Stimulated activated CD8-positive, alpha-beta memory T cell treated with anti-CD3 and anti-CD28 coated beads, Interleukin-15, amount 100 ng/mL, for 1 hour (primary cell): Measurements from ENCODE around the gene OR5C1.
"Not testable (repeated sequence)": the region's sequence is repeated elsewhere in the genome, so short reads cannot be mapped to it uniquely, and the experiment has no call there.

Experiments
- DNase-seq: peaks from one replicate; pipeline ENCODE4 v3.0.0-alpha.2; 2020; ENCODE audit warnings: low read depth

Gene OR5C1

DNA sequence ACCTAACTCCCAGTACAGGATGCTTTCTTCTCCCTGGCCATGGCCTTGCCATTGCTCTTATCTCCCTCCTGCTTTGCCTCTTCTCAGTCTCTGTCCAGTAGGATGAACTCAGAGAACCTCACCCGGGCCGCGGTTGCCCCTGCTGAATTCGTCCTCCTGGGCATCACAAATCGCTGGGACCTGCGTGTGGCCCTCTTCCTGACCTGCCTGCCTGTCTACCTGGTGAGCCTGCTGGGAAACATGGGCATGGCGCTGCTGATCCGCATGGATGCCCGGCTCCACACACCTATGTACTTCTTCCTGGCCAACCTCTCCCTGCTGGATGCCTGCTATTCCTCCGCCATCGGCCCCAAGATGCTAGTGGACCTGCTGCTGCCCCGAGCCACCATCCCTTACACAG lies at the start of gene OR5C1:
OR5C1 (plus strand) TSS at position 103 of the 400 bp plus-strand sequence; CDS start at position 103, 0 bp downstream.
- DNase-seq, result no peak

DNA sequence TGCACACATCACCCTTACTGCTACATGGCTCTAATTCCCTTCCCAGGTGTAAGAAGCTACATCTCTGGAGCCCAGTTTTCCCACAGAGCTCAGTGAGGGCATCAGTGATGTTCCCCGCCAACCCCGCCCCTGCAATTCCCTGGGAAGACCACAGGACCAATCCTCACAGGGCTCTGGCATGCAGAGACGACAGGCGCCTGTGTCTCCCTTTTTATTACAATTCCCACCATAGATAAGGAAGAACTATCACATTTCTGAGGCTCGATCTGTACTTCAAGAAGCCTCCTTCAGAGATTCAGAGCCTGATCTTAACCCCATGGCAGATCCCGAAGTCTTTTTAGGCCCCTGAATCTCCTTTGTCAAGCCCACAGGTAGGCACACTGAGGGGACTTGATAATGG lies 46.7 kb upstream of the OR5C1 start, which contains the start of gene OR1L6:
OR1L6 (plus strand) TSS at position 301 of the 400 bp plus-strand sequence. CDS start 7,545 bp downstream, outside the sequence.
- DNase-seq, result no peak

DNA sequence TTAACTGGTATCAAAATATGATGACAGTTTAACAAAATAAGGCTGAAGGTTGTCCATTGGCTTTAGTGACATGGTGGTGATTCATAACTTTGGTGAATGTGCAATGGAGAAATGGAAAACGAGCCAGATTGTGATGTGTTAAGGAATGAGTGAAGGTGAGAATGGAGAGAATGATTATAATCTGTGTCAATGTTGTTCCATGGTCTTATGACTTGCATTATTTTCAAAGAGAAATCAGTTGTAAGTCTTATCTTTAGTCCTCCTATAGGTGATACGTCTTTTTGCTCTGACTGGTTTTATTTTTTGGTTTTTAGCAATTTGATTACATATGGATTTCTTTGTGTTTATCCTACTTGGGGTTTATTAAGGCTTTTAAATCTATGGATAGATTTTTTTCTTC lies 33.9 kb upstream of the OR5C1 start:
- DNase-seq, result no peak

DNA sequence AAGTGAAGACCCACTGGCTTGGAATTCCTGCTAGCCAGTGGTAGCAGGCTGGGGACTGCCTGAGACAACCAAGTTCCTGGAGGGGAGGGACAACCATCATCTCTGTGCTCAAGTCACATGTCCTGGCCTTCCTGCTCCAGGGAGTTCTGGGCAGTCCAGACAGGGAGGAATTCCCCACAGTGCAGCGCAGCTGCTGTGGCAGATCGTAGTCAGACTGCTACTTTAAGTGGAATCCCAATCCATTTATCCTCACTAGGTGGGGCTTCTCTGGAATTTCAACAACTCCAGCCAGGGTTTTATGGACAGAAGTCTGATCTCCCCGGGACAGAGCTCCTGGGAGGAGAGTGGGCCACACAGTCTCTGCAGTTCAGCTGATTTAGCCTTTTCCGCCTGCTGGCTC lies 20.9 kb upstream of the OR5C1 start:
- no peak for DNase-seq

DNA sequence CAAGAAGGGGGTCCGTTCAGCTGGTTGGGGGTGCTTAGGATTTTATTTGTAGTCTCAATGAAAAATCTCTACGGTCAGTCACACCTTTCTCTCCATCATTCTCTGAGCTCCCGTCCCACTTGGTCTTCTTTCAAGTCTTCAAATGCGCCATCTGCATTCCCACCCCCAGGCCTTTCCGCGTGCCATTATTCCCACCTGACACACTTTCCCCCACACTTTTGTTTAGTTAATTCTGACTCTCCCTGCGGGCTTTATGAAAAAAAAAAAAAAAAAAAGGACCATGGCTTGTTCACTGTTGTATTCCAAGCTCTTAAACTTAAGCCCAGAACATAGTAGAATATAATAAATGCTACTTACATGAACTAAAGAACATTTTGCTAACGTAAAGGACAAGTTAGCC lies 11.7 kb upstream of the OR5C1 start:
- no peak for DNase-seq

DNA sequence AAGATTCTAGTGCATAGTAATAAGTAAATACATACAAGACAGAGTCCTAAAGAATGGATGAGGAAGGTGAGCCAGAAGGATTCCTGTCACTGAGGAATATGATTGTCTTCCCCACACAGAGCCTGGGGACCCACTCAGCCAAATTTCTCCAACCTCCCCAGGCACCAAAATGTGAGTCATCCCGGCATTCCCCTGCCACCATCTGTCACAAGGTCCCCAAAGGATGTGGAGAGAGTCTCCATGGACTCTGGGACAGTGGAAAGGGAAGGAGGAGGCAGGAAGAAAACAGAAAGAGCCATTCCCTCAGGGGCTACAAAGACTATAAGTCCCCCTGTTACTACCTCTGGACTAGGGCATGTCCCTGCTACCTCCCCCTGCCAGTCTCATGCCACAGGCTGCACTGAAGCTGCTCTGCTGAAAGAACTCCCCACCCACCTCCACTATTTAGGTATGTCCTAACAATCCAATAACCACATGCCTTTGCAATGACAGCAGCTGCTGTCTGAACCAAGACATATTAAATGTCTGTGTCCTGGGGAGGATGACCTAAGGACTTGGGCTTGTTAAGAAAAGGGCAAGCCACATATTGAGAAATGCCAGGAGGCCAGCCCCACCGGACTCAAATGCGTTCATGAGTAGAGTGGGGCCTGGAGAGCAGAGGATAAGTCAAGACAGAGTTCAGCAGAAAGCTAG lies 10.7 kb upstream of the OR5C1 start:
- no peak for DNase-seq

DNA sequence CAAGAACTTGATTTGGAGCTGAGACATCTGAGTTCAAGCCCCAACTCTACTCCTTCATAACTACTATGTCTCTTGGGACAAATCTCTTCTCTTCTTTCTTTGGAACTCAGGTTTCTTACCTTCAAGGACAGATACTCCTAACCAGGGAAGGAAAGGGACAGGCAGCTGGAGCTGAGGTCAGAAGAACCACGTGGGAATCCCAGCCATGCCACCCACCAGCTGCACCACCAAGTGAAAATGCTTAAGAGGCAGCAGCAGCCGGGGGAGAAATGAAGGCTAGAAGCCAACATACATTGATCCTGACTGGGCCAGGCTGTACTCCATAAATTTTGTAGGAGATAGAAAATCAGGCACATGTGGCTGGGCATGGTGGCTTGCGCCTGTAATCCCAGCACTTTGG lies 9.6 kb upstream of the OR5C1 start:
- DNase-seq, result no peak

DNA sequence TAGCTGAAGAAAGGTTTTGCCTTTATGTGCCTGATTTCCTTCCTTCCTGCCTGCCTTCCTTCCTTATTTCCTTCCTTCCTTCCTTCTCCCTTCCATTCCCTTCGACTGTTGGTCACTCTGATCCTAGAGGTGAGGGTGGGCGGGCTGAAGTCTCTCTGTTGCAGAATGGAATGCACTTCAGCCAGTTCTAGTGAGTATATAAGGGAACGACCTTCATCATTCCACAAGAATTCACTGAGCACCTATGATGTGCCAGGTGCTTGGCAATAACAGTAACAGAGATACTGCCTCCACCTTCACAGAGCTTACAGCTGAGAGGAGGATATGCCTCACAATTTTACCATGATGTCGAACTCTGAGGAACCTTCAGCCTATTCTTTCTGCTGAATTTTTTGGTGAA lies 8.7 kb upstream of the OR5C1 start:
- DNase-seq, result no peak

DNA sequence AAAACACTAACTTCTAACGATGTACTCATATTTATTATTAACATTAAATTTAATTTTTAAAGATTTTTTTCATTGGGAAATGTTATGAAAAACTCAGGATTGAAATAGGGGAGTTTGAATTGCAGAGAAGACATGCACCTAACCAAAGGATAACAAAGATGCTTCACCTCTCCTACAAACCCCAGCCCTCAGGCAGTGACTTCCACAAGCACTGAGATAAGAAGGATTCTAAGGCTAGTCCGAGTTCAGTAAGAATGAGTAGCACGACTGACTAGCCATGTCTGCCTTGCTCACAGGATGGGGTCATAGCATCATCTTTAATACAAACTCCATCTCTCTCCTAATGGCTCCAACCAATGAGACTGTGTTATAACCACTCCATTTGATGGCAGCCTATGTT lies 7.1 kb upstream of the OR5C1 start:
- DNase-seq, result no peak

DNA sequence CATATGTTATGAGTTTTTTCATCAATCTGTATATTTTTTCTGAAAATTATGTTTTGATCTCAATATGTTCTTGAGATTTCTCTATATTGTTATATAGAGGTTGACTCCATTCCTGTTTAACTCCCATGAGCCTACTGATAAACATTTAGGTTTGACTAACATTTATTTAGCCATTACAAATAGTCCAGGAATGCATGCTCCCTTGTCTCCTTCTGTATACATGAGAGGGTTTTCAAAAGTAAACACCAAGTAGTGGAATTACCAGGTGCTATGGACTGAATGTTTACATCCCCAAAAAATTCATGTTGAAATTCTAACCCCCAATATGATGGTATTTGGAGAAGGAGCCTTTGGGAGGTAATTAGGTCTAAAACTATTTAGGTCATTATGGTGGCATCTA lies 3.5 kb upstream of the OR5C1 start:
- DNase-seq, result no peak

DNA sequence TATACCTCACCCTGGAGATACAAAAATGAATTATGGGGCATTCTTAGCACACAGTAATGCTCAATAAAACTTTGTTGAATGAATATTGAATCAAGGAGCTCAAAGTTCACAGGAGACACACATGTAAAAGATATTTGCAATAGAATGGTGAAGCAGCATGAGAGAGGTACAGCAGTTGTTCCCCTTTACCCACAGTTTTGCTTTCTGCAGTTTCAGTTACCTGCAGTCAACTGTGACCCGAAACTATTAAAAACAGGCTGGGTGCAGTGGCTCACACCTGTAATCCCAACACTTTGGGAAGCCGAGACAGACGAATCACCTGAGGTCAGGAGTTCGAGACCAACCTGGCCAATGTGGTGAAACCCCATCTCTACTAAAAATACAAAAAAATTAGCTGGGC lies 2.4 kb upstream of the OR5C1 start:
- DNase-seq, result no peak

DNA sequence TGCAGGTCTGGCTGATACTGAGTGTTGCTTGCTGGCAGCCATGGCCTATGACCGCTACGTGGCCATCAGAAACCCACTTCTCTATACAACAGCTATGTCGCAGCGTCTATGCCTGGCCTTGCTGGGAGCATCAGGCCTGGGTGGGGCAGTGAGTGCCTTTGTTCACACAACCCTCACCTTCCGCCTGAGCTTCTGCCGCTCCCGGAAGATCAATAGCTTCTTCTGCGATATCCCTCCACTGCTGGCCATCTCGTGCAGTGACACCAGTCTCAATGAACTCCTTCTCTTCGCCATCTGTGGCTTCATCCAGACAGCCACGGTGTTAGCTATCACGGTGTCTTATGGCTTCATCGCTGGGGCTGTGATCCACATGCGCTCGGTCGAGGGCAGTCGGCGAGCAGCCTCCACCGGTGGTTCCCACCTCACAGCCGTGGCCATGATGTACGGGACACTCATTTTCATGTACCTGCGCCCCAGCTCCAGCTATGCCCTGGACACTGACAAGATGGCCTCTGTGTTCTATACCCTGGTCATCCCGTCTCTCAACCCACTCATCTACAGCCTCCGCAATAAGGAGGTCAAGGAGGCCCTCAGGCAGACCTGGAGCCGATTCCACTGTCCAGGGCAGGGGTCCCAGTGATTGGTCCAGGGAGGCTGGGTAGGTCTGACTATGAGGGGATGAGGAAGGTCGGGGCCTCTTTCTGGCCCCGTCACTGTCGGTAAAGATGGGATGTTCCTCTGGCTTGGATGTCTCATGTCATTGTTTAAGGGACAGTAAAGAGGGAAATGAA lies 718 bp downstream of the OR5C1 start:
- DNase-seq, result no peak

DNA sequence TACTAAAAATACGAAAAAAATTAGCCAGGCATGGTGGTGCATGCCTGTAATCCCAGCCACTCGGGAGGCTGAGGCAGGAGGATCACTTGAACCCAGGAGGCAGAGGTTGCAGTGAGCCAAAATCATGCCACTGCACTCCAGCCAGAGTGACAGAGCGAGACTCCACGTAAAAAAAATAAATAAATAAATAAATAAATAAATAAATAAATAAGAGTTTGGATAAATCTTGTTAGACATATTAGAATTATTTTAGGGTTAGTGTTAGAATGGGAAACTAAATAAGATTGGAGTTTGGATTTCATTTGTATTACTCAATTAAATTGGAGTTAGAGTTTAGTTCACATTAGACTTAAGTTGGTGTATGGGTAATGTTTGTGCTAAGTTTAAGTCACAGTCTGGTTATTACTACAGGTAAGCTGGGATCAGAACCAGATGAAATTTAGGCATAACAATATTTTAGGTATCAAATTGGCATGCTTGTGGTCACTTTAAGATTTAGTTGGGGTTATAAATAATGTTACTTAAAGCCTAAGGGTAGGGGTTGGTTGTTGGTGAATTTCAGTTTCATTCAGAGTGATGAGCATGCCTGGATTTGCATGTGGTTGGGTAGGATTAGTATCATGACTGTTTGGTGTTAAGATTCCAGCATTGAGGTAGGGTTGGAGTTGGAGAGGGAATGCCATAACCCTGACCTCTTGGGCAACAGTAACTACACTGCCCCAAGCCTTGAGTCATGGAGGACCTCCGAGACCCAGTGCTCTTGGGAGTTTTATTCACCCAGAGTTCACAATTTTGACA lies 3.3 kb downstream of the OR5C1 start:
- DNase-seq, result no peak

DNA sequence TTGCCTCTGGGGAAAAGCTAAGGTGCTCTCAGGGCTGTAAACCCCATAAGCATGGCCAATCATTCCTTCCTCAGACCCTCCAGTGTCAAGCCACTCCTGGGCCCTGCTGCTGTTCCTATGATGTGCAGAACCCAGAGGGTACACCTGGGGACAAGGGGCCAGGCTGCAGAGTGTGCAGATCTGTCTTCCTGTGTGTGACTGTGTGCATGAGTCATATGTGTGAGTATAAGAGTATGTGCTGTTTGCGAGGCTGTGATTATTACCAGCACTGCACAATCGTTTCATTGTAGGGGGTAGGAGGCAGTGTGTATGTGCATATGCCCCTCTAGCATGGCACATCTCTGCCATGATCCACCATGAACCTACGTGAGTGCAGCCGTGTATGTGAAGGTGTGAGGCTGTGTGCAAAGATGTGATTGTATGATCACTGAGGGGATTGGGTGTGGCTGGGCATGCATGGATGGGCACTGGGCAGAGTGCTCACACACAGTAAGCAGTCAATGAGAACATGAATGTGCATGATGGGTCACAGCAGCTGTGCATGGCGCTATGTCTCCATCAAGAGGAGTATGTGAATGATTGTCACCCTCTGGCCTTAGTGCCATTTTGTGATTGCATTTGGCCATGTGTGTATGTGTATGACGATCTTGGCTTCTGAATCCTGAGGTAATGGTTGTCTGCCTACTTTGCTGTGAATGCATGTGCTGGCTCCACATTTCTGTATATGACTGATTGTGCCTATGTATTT lies 8.8 kb downstream of the OR5C1 start:
- DNase-seq, result no peak

DNA sequence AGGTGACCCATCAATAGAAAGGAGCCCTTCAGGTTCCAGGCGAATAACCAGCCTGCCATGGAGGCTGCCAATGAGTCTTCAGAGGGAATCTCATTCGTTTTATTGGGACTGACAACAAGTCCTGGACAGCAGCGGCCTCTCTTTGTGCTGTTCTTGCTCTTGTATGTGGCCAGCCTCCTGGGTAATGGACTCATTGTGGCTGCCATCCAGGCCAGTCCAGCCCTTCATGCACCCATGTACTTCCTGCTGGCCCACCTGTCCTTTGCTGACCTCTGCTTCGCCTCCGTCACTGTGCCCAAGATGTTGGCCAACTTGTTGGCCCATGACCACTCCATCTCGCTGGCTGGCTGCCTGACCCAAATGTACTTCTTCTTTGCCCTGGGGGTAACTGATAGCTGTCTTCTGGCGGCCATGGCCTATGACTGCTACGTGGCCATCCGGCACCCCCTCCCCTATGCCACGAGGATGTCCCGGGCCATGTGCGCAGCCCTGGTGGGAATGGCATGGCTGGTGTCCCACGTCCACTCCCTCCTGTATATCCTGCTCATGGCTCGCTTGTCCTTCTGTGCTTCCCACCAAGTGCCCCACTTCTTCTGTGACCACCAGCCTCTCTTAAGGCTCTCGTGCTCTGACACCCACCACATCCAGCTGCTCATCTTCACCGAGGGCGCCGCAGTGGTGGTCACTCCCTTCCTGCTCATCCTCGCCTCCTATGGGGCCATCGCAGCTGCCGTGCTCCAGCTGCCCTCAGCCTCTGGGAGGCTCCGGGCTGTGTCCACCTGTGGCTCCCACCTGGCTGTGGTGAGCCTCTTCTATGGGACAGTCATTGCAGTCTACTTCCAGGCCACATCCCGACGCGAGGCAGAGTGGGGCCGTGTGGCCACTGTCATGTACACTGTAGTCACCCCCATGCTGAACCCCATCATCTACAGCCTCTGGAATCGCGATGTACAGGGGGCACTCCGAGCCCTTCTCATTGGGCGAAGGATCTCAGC lies 11.6 kb downstream of the OR5C1 start, which contains the start of gene OR1K1:
OR1K1 (plus strand) TSS at position 58 of the 995 bp plus-strand sequence; CDS start at position 58, 0 bp downstream.
- no peak for DNase-seq

DNA sequence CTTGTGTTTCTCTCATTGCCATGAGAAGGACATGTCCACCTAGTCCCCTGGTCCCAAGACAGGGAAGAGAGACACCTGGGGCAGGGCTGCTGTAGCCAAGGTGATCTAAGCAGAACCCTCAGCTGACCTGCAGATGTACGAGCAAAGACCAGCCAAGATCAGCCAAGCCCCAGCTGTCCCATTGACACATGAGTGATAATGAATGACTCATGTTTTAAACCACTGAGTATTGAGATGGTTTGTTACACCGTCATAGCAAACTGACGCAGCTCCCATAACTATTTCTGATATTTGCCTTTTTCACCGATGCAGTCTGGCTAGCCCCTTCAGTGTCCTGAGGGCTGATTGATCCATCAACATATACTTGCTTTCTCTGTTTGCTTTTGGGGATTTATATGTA lies 17.9 kb downstream of the OR5C1 start:
- no peak for DNase-seq

DNA sequence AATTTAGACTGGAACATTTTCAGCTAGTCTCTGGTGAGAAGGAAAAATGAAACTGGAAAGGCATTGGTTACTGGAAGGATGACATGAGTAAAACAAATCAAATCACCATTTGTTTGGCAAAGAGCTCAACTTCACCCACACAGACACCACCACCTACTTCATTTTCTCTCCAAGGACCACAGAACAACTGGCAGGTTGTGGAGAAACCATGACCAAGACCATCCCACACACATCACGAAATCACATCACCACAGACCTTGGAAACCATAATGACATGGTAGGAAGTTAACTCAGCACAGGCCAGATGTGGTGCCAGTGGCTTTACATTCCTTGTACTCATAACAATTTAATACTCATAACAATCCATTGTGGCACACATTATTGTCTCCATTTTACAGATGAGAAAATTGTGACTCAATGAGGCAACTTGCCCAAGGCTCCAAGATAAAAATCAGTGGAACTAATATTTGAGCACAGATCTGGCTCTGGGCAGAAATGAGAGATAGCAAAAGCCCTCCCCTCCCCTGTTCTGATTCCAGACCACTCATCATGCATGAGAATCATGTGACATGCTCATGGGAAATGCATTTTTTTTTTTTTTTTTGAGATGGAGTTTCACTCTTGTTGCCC lies 18.7 kb downstream of the OR5C1 start:
- no peak for DNase-seq

DNA sequence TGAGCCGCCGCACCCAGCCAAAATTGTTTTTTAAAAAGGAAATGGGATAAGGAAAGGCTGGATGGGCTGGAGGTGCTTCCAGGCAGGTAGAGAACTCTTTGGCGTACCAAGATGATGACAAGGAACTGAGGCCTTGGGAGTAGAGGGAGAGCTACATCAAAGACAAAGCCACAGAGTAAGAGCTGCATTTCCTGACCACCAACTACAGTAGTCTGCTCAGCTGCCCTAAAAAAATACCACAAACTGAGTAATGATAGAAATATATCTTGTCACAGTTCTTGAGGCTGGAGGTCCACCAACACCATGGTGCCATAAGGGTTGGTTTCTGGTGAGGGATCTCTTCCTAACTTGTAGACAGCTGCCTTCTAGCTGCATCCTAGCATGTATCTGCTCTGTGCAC lies 19.4 kb downstream of the OR5C1 start:
- DNase-seq, result no peak

DNA sequence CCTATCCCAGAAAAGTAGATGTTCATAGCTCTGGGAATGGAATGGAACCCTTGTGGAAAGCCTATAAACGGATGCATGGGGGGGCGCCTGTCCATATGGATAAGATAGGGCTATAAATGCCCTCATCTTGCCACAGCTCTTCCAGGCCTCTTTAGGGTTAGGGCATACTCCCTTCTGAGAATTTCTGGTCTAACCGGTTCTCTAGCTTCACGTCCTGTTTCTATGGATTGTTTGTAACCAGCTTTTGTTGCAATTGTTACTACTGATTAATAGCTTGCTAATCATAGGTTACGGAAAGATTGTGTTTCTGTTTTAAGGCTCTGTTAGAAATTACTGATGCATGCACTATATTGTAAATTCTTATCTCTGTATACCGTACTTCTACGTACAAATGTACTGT lies 20.5 kb downstream of the OR5C1 start:
- DNase-seq, result not testable (repeated sequence)

DNA sequence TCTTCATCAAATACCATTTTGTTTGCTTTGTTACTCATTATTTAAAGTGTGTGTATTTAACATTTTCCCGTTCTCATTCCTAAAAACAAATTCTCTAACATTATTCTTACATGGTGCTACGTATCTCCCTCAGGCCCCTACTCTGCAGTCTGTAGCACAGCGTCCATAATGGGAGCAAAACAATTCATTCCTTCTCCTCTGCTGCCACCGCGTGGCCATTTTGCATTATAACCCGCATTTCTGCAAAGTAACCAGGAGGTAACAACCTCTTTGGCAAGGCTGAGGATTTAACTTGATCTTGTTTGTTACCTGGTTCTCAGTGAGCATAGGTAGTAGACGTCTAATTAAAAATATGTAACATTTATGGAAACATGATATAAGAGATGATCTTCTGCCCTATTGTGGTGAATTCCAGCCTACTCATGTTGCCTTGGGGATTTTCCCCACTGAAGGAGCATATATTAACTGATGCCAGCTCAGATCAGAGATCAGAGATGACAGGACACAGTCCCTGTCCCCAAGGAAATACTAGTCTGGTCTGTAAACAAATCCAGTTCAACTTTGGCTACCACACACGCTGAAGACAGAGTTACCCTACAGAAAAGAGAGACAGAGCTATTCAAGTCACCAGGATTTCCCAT lies 21.7 kb downstream of the OR5C1 start:
- peak; percentile 65 for DNase-seq
